OCI-LY1 (cell line): ENCODE results near the gene ASB7.

Source experiments
- H2AFZ ChIP-seq: fragments of 200-600 bp; sonication (generic), shearing (Covaris generic); 2 replicates; pipeline ENCODE4 v1.6.0; 2014; ENCODE audit warnings: antibody characterized with exemption, mild to moderate bottlenecking, low read length
- H3F3A ChIP-seq: fragments of 200-600 bp; sonication (generic), shearing (Covaris generic); 2 replicates; pipeline ENCODE4 v1.6.0; 2014; ENCODE audit warnings: mild to moderate bottlenecking, antibody characterized with exemption, low read length, moderate library complexity; ENCODE audit not compliant: insufficient read depth
- H3K27ac ChIP-seq: fragments of 200-600 bp; sonication (generic); 2 replicates; pipeline ENCODE4 v1.5.1; 2014; ENCODE audit warnings: low read length, mixed run types, mild to moderate bottlenecking, low read depth; ENCODE audit not compliant: poor library complexity, severe bottlenecking
- H3K27me3 ChIP-seq: fragments of 200-600 bp; sonication (generic); 2 replicates; pipeline ENCODE4 v1.6.0; 2014; ENCODE audit warnings: antibody characterized with exemption, mild to moderate bottlenecking, low read length, moderate library complexity; ENCODE audit not compliant: insufficient read depth
- H3K36me3 ChIP-seq: fragments of 200-600 bp; sonication (generic); 2 replicates; pipeline ENCODE4 v1.6.1; 2014; ENCODE audit warnings: mild to moderate bottlenecking, antibody characterized with exemption, low read length, moderate library complexity, mixed read lengths; ENCODE audit not compliant: insufficient read depth
- H3K4me1 ChIP-seq: fragments of 200-600 bp; sonication (generic); 2 replicates; pipeline ENCODE4 v1.5.1; 2014; ENCODE audit warnings: mild to moderate bottlenecking, low read length, moderate library complexity; ENCODE audit not compliant: insufficient read depth, severe bottlenecking
- H3K4me2 ChIP-seq: fragments of 200-600 bp; sonication (generic), shearing (Covaris generic); 2 replicates; pipeline ENCODE4 v1.6.1; 2014; ENCODE audit warnings: low read length
- H3K4me3 ChIP-seq: fragments of 200-600 bp; sonication (generic); 2 replicates; pipeline ENCODE4 v1.5.1; 2014; ENCODE audit warnings: low read length, low read depth, mild to moderate bottlenecking, mixed read lengths; ENCODE audit not compliant: poor library complexity, severe bottlenecking
- H3K79me2 ChIP-seq: fragments of 200-600 bp; shearing (Covaris generic); 2 replicates; pipeline ENCODE4 v1.6.1; 2016; ENCODE audit warnings: mixed run types, low read length, mixed read lengths; ENCODE audit not compliant: insufficient read depth
- H3K9ac ChIP-seq: fragments of 200-600 bp; sonication (generic), shearing (Covaris generic); 2 replicates; pipeline ENCODE4 v1.6.1; 2014; ENCODE audit warnings: mild to moderate bottlenecking, low read length, mixed read lengths
- H3K9me2 ChIP-seq: fragments of 200-600 bp; sonication (generic), shearing (Covaris generic); 2 replicates; pipeline ENCODE4 v1.6.1; 2014; ENCODE audit warnings: low read depth, mild to moderate bottlenecking, low read length, mixed read lengths
- H3K9me3 ChIP-seq: fragments of 200-600 bp; shearing (Covaris generic); 2 replicates; pipeline ENCODE4 v1.6.1; 2014; ENCODE audit warnings: low read length, mixed read lengths
- H4K20me1 ChIP-seq: fragments of 200-600 bp; sonication (generic), shearing (Covaris generic); 2 replicates; pipeline ENCODE4 v1.6.0; 2016; ENCODE audit warnings: mild to moderate bottlenecking, low read length; ENCODE audit not compliant: insufficient read depth
- CTCF ChIP-seq: fragments of 200-600 bp; sonication (generic), shearing (Covaris generic); IDR thresholded peaks from 2 replicates; pipeline ENCODE4 v1.5.1; 2017; ENCODE audit warnings: mild to moderate bottlenecking, antibody characterized with exemption, low read length, moderate library complexity, mixed read lengths
- EZH2 ChIP-seq: fragments of 200-600 bp; sonication (generic), shearing (Covaris generic); IDR thresholded peaks from 2 replicates; pipeline ENCODE4 v1.8.0; 2017; ENCODE audit warnings: borderline replicate concordance, mixed run types, mild to moderate bottlenecking, antibody characterized with exemption, low read length, moderate library complexity, mixed read lengths

The ASB7 gene

GRCh38 chr15:100614336-100614735, 11.9 kb downstream of the ASB7 start:
- no peak overlapping the region for H3K4me3 ChIP-seq

GRCh38 chr15:100614918-100615317, 12.5 kb downstream of the ASB7 start:
- Histone ChIP-seq H3K9ac (no peak overlapping the region), H3F3A (no peaks in the 10 kb centered on the region; the same call in 1 of the 2 replicates), H3K9me2 (no peaks in the 10 kb centered on the region), H3K36me3 (peaks cover 47% of the 10 kb centered on the region), H3K4me2 (no peak overlapping the region), H3K27ac (no peak overlapping the region), H3K79me2 (no peaks in the 10 kb centered on the region), H3K9me3 (no peaks in the 10 kb centered on the region), H3K27me3 (no peaks in the 10 kb centered on the region), H4K20me1 (no peaks in the 10 kb centered on the region), H2AFZ (no peak overlapping the region), H3K4me1 (no peaks in the 10 kb centered on the region), H3K4me3 (no peak overlapping the region)
- no peak for TF ChIP-seq EZH2
- TF ChIP-seq CTCF, result no peak

More at GRCh38 chr15:100614336-100614735, 11.9 kb downstream of the ASB7 start:
- no peaks in the 10 kb centered on the region for H3K79me2 ChIP-seq
- no peak overlapping the region for H3K27ac ChIP-seq
- H3K9me3 ChIP-seq, result no peaks in the 10 kb centered on the region
- no peak overlapping the region for H2AFZ ChIP-seq
- no peaks in the 10 kb centered on the region for H3K9me2 ChIP-seq
- H3F3A ChIP-seq, result no peaks in the 10 kb centered on the region; the same call in 1 of the 2 replicates
- H4K20me1 ChIP-seq, result no peaks in the 10 kb centered on the region
- peaks cover 46% of the 10 kb centered on the region for H3K36me3 ChIP-seq
- no peak for TF ChIP-seq CTCF
- no peak for TF ChIP-seq EZH2
- no peak overlapping the region for H3K9ac ChIP-seq
- no peaks in the 10 kb centered on the region for H3K4me1 ChIP-seq
- H3K4me2 ChIP-seq, result no peak overlapping the region
- no peaks in the 10 kb centered on the region for H3K27me3 ChIP-seq

- Histone ChIP-seq H4K20me1 (no peaks in the 10 kb centered on the region), H3F3A (no peaks in the 10 kb centered on the region; the same call in 1 of the 2 replicates), H3K9me3 (no peaks in the 10 kb centered on the region), H3K4me3 (no peak overlapping the region), H3K36me3 (peaks cover 50% of the 10 kb centered on the region), H3K27me3 (no peaks in the 10 kb centered on the region), H3K4me2 (no peak overlapping the region), H3K27ac (no peak overlapping the region), H3K9me2 (no peaks in the 10 kb centered on the region), H2AFZ (no peak overlapping the region), H3K9ac (no peak overlapping the region), H3K4me1 (no peaks in the 10 kb centered on the region), H3K79me2 (no peaks in the 10 kb centered on the region)
- no peak for TF ChIP-seq CTCF
- TF ChIP-seq EZH2, result no peak
These were observed 13.4 kb downstream of the ASB7 start for GRCh38 chr15:100615801-100616200.
